Epithelial cell of esophagus (primary cell): ENCODE results near the gene GPRC5A.

Experiments
- DNase-seq: peaks from one replicate; pipeline ENCODE4 v3.0.0; 2010; ENCODE audit warnings: low read depth
- H3K4me3 ChIP-seq: 2 replicates; pipeline ENCODE4 v1.5.1; 2011; ENCODE audit warnings: mild to moderate bottlenecking, low read length, control low read depth
- CTCF ChIP-seq: IDR thresholded peaks from 2 replicates; pipeline ENCODE4 v1.5.1; 2011; ENCODE audit warnings: low read depth, mild to moderate bottlenecking, low read length, control low read depth, inconsistent platforms; ENCODE audit not compliant: insufficient read depth; ENCODE audit errors: missing control alignments

Gene GPRC5A

DNA sequence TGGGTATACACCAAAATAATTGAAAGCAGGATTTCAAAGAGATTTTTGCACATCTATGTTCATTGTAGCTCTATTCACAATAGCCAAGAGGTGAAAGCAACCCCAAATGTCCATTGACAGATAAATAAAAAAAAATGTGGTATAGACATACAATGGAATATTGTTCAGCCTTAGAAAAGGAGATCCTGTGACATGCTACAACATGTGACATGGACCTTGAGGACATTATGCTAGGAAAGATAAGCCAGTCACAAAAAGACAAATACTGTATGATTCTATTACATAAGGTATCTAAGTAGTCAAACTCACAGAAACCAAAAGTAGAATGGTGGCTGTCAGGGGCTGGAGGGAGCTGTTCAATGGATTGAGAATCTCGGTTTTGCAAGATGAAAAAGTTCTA is 48.5 kb downstream of the GPRC5A start:
- no peak for DNase-seq
- H3K4me3 ChIP-seq = no peak overlapping the region
- TF ChIP-seq CTCF = no peak

GRCh38 chr12:12941450-12942350 is 50.3 kb downstream of the GPRC5A start:
- TF ChIP-seq CTCF = no peak
- H3K4me3 ChIP-seq = no peak overlapping the region
- DNase-seq = peak; percentile 24

- H3K4me3 ChIP-seq = no peak overlapping the region
- TF ChIP-seq CTCF = no peak
- no peak for DNase-seq
Measured at GRCh38 chr12:12943586-12944260, 52.4 kb downstream of the GPRC5A start.

DNA sequence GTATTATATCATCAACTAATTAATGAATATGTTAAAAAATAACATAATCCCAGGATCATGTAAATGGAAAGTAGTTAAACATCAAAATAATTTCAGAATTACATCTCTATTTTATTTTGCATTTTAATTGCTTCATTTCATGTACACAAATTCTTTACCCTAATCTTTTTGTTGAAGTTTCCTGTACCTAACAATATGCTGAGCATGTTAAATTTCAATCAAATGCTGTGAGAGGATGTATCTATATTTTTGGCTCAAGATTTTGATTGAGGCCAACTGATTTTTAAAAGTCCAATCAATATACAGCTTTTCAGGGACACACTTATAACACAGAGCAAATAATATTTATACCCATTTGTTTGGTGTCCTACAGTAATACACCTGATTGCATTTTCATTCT is 54.2 kb downstream of the GPRC5A start:
- no peak for DNase-seq
- no peak overlapping the region for H3K4me3 ChIP-seq
- TF ChIP-seq CTCF = no peak

- DNase-seq = no peak
- no peak for TF ChIP-seq CTCF
- no peak overlapping the region for H3K4me3 ChIP-seq
Measured at GRCh38 chr12:12946686-12947355, 55.5 kb downstream of the GPRC5A start.

DNA sequence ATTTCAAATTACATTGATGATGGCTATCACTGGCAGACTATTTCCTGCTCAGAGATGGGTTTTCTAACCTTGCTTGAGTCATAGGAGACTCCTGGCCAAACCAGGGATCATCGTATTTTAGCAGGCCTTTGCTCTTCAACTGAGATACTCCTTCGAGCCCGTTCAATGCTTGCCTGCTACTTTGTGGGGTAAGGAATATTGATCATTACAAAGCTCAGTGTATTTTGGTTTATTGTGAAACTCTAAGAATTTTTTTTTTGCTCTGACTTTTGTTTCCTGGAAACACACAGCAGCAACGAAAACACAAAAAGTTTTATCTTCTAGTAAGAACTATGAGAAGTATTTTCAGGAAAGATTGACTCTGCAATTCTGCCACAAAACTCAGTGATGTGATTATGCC is 56.5 kb downstream of the GPRC5A start:
- DNase-seq = no peak
- TF ChIP-seq CTCF = no peak
- H3K4me3 ChIP-seq = no peak overlapping the region
